Measurements from ENCODE around the gene NUTM2A.
"Not testable (repeated sequence)": the region's sequence is repeated elsewhere in the genome, so short reads cannot be mapped to it uniquely, and the experiment has no call there.

NUTM2A gene

GRCh38 chr10:87225148-87225547, at the start of gene NUTM2A:
TSS of gene NUTM2A (plus strand) at chr10:87225448. CDS start at chr10:87225831, 383 bp downstream.
- DNase-seq (ENCODE audit: low read depth): not testable (repeated sequence)

- DNase-seq (ENCODE audit: low read depth): not testable (repeated sequence)
These were observed 47.7 kb upstream of the NUTM2A start for GRCh38 chr10:87177587-87177986.

GRCh38 chr10:87184421-87184820, 40.8 kb upstream of the NUTM2A start:
- DNase-seq (ENCODE audit: low read depth): not testable (repeated sequence)

- DNase-seq (ENCODE audit: low read depth): not testable (repeated sequence)
These were observed 39.2 kb upstream of the NUTM2A start for GRCh38 chr10:87186016-87186415.

- not testable (repeated sequence) for DNase-seq (ENCODE audit: low read depth)
These were observed 37.7 kb upstream of the NUTM2A start for GRCh38 chr10:87187573-87187972.

- DNase-seq (ENCODE audit: low read depth): not testable (repeated sequence)
These were observed 33.4 kb upstream of the NUTM2A start for GRCh38 chr10:87191841-87192240.

- DNase-seq (ENCODE audit: low read depth): peak; percentile 85
These were observed 24.3 kb upstream of the NUTM2A start for GRCh38 chr10:87200924-87201323.

GRCh38 chr10:87204801-87205200, 20.4 kb upstream of the NUTM2A start:
- DNase-seq (ENCODE audit: low read depth): not testable (repeated sequence)

- not testable (repeated sequence) for DNase-seq (ENCODE audit: low read depth)
These were observed 18.3 kb upstream of the NUTM2A start for GRCh38 chr10:87206922-87207321.

- DNase-seq (ENCODE audit: low read depth): not testable (repeated sequence)
These were observed 14.9 kb upstream of the NUTM2A start for GRCh38 chr10:87210309-87210708.

GRCh38 chr10:87211848-87212247, 13.4 kb upstream of the NUTM2A start:
- DNase-seq (ENCODE audit: low read depth): not testable (repeated sequence)

GRCh38 chr10:87213150-87213765, 12.0 kb upstream of the NUTM2A start:
- not testable (repeated sequence) for DNase-seq (ENCODE audit: low read depth)

- DNase-seq (ENCODE audit: low read depth): not testable (repeated sequence)
These were observed 11.4 kb upstream of the NUTM2A start for GRCh38 chr10:87213806-87214205.

GRCh38 chr10:87216120-87216519, 9.1 kb upstream of the NUTM2A start:
- DNase-seq (ENCODE audit: low read depth): not testable (repeated sequence)

GRCh38 chr10:87219370-87219769, 5.9 kb upstream of the NUTM2A start:
- not testable (repeated sequence) for DNase-seq (ENCODE audit: low read depth)

- not testable (repeated sequence) for DNase-seq (ENCODE audit: low read depth)
These were observed 2.5 kb upstream of the NUTM2A start for GRCh38 chr10:87222789-87223188.

- DNase-seq (ENCODE audit: low read depth): not testable (repeated sequence)
These were observed 3.0 kb downstream of the NUTM2A start for GRCh38 chr10:87228247-87228646.

- DNase-seq (ENCODE audit: low read depth): not testable (repeated sequence)
These were observed 4.0 kb downstream of the NUTM2A start for GRCh38 chr10:87229211-87229610.

GRCh38 chr10:87234854-87235253, 9.6 kb downstream of the NUTM2A start:
- not testable (repeated sequence) for DNase-seq (ENCODE audit: low read depth)

- not testable (repeated sequence) for DNase-seq (ENCODE audit: low read depth)
These were observed 12.0 kb downstream of the NUTM2A start for GRCh38 chr10:87237244-87237643.

- not testable (repeated sequence) for DNase-seq (ENCODE audit: low read depth)
These were observed 14.1 kb downstream of the NUTM2A start for GRCh38 chr10:87239346-87239808.

- DNase-seq (ENCODE audit: low read depth): not testable (repeated sequence)
These were observed 16.9 kb downstream of the NUTM2A start for GRCh38 chr10:87242192-87242591.

- DNase-seq (ENCODE audit: low read depth): not testable (repeated sequence)
These were observed 22.1 kb downstream of the NUTM2A start for GRCh38 chr10:87247335-87247734.
